GM13976 (cell line): ENCODE results near the gene RPA3.
"Not testable (repeated sequence)": the region's sequence is repeated elsewhere in the genome, so short reads cannot be mapped to it uniquely, and the experiment has no call there.

Experiments used
- DNase-seq: peaks from one replicate; pipeline ENCODE4 v3.0.0; 2012; ENCODE audit warnings: low spot score
- in situ Hi-C: fragments of 300-500 bp; cut with MboI; formaldehyde crosslinking; loops from one replicate; pipeline ENCODE4 v1.12.0; 2022; ENCODE audit warnings: low sequenced_read_pairs, mixed read lengths, inconsistent platforms; ENCODE audit not compliant: unreplicated experiment
- TF ChIP-seq, protein P1 (sequence below): IDR thresholded peaks from 2 replicates; pipeline ENCODE4 v1.5.1; 2012; ENCODE audit warnings: borderline replicate concordance, mild to moderate bottlenecking; ENCODE audit not compliant: insufficient read depth; ENCODE audit errors: extremely low read depth, missing control alignments, control extremely low read depth

RPA3 gene

DNA sequence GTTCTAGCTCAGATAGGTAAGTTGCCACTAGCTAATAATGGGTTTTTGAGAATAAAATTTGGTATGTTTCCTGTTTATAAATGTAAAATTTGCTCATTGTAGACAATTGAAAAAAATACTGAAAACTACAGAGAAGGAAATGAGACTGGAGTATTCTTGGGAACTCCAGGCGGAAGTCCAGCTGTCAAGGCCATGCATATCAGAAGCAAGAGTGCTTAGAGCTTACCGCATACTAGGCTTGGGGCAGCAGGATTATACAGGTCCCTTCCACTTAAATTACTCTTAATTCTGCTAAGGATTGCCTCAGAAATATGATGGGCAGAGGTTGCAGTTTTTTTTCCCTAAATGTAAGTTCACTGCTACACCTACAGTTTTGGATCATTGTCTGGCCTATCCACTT, 51.2 kb downstream of the RPA3 start:
- DNase-seq: no peak
- TF ChIP-seq, protein P1, sequence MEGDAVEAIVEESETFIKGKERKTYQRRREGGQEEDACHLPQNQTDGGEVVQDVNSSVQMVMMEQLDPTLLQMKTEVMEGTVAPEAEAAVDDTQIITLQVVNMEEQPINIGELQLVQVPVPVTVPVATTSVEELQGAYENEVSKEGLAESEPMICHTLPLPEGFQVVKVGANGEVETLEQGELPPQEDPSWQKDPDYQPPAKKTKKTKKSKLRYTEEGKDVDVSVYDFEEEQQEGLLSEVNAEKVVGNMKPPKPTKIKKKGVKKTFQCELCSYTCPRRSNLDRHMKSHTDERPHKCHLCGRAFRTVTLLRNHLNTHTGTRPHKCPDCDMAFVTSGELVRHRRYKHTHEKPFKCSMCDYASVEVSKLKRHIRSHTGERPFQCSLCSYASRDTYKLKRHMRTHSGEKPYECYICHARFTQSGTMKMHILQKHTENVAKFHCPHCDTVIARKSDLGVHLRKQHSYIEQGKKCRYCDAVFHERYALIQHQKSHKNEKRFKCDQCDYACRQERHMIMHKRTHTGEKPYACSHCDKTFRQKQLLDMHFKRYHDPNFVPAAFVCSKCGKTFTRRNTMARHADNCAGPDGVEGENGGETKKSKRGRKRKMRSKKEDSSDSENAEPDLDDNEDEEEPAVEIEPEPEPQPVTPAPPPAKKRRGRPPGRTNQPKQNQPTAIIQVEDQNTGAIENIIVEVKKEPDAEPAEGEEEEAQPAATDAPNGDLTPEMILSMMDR: no peak
- in situ Hi-C loops: loop anchor here (25.0 kb wide), 1 partner anchor 545 kb away; no protein-coding TSS in a partner anchor

DNA sequence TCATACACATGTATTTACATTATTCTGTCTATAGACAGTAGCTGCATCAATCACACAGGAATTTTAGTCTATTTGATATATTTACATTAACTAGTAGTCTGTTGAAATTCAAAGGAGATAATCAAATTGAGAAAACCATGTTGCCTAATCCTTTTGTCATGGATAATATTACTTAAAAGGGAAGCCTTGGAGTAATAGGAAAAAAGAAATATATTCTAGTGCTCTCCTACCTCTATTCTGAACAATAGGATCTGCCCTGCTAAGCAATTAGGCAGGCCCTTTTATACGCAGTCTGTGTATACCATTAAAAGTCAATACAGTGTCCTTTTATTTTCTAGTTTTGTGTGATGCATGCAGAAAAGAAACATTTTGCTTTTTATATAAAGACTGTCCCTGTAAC, 53.4 kb downstream of the RPA3 start:
- no peak for DNase-seq
- TF ChIP-seq, protein P1: no peak
- in situ Hi-C loops: loop anchor here (25.0 kb wide), 1 partner anchor 547 kb away; no protein-coding TSS in a partner anchor

- DNase-seq: no peak
- TF ChIP-seq, protein P1: no peak
- in situ Hi-C loops: loop anchor here (25.0 kb wide), 1 partner anchor 548 kb away; no protein-coding TSS in a partner anchor
These were observed 54.1 kb downstream of the RPA3 start for GRCh38 chr7:7664291-7664690.

- in situ Hi-C loops: loop anchor here (25.0 kb wide), 1 partner anchor 550 kb away; no protein-coding TSS in a partner anchor
- TF ChIP-seq, protein P1: no peak
These were observed 55.9 kb downstream of the RPA3 start for GRCh38 chr7:7662527-7662926.

GRCh38 chr7:7656459-7656858, 61.9 kb downstream of the RPA3 start:
- DNase-seq: not testable (repeated sequence)
- in situ Hi-C loops: loop anchor here (25.0 kb wide), 1 partner anchor 556 kb away; no protein-coding TSS in a partner anchor

More at GRCh38 chr7:7662527-7662926, 55.9 kb downstream of the RPA3 start:
- no peak for DNase-seq

DNA sequence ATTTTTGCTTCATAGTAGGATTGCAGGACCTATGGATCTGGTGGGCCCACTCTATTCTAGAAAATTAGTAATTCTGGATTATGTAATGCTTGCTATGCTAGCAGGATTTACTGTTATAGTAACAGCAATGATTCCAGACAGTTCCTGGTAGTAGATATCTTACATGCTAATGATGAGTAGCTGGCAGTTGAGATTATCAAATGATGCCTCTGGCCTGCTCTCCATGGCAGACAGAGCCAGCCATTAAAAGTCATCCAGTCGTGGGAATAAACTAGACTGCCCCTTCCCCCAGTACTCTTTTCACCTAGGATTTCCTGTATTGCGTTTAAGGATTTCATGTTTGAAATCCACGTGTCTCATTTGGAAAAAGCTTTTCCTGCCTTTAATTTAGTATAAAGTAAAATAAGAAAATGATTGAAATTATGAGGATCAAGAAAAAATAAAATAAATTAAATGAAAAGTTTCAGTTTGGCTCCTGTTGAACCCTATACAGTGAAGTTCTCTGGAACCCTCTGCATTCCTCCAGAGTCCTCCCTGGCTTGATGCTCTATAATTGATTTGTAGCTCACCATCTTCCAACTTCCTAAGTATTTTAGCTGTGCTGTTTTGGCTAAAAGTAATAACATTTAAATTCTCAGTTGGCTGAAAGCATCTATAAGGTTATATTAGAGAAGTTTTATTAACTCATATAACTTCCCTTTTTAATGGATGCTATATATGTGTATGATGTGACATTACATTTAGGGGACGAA, 63.3 kb downstream of the RPA3 start:
- in situ Hi-C loops: loop anchor here (25.0 kb wide), 1 partner anchor 557 kb away; no protein-coding TSS in a partner anchor
- TF ChIP-seq, protein P1: no peak
- DNase-seq: no peak

- no peak for DNase-seq
- in situ Hi-C loops: loop anchor here (25.0 kb wide), 1 partner anchor 559 kb away; no protein-coding TSS in a partner anchor
- TF ChIP-seq, protein P1: peak; percentile 23
These were observed 64.7 kb downstream of the RPA3 start for GRCh38 chr7:7653593-7654187.
